Type B pancreatic cell (in vitro differentiated cells): ENCODE data around the gene SPAST. TPM values are rescaled to one million over a fixed set of nuclear protein-coding genes. Genes with fewer than 3 reads are reported as not detected.

Source experiments
- DNase-seq: peaks from one replicate; pipeline ENCODE4 v3.0.0; 2021; ENCODE audit warnings: mixed read lengths; ENCODE audit not compliant: unreplicated experiment; ENCODE audit errors: extremely low spot score
- H3K27ac Mint-ChIP-seq: 2 replicates; pipeline ENCODE4 v1.8.0; 2021; ENCODE audit warnings: mild to moderate bottlenecking, mixed read lengths
- H3K27me3 Mint-ChIP-seq: 2 replicates; pipeline ENCODE4 v1.8.0; 2021; ENCODE audit warnings: mixed read lengths
- H3K36me3 Mint-ChIP-seq: 2 replicates; pipeline ENCODE4 v1.8.0; 2021; ENCODE audit warnings: mixed read lengths
- H3K4me1 Mint-ChIP-seq: one replicate; pipeline ENCODE4 v1.8.0; 2021; ENCODE audit warnings: mixed read lengths; ENCODE audit not compliant: unreplicated experiment
- H3K4me3 Mint-ChIP-seq: 2 replicates; pipeline ENCODE4 v1.8.0; 2021; ENCODE audit warnings: mild to moderate bottlenecking, mixed read lengths
- H3K9me3 Mint-ChIP-seq: 2 replicates; pipeline ENCODE4 v1.8.0; 2021; ENCODE audit warnings: mixed read lengths
- CTCF ChIP-seq: fragments of 200-600 bp; sonication (generic); conservative IDR thresholded peaks from 2 replicates; pipeline ENCODE4 v1.5.0; 2021; ENCODE audit warnings: antibody characterized with exemption, mild to moderate bottlenecking
- total RNA-seq: library from RNA; stranded (reverse); gene quantifications from 2 replicates; pipeline ENCODE4 v1.2.1, GENCODE V29; 2021; ENCODE audit warnings: low replicate concordance

SPAST gene
- total RNA-seq, 1 donor from 2014 or later: 28.4 TPM

- Mint-ChIP-seq H3K9me3 (no peaks in the 10 kb centered on the region), H3K4me3 (no peak overlapping the region), H3K27ac (no peak overlapping the region), H3K36me3 (no peaks in the 10 kb centered on the region), H3K27me3 (no peaks in the 10 kb centered on the region), H3K4me1 (peaks cover 8% of the 10 kb centered on the region)
- DNase-seq: no peak
- no peak for TF ChIP-seq CTCF
Measured at GRCh38 chr2:32058130-32058529, 5.2 kb upstream of the SPAST start.

- no peak for TF ChIP-seq CTCF
- Mint-ChIP-seq H3K27ac (no peak overlapping the region), H3K27me3 (no peaks in the 10 kb centered on the region), H3K9me3 (no peaks in the 10 kb centered on the region), H3K36me3 (no peaks in the 10 kb centered on the region), H3K4me1 (peaks cover 10% of the 10 kb centered on the region), H3K4me3 (no peak overlapping the region)
- no peak for DNase-seq
Measured at GRCh38 chr2:32060266-32060665, 3.1 kb upstream of the SPAST start.

GRCh38 chr2:32061430-32061829, 1.9 kb upstream of the SPAST start:
- H3K27ac Mint-ChIP-seq: peak overlapping the region; percentile 64

GRCh38 chr2:32061973-32062861, 1.1 kb upstream of the SPAST start:
- H3K27ac Mint-ChIP-seq: peak overlapping the region; percentile 98
- DNase-seq: peak; percentile 27
- no peaks in the 10 kb centered on the region for H3K27me3 Mint-ChIP-seq
- H3K36me3 Mint-ChIP-seq: no peaks in the 10 kb centered on the region
- H3K9me3 Mint-ChIP-seq: no peaks in the 10 kb centered on the region
- peaks cover 15% of the 10 kb centered on the region for H3K4me1 Mint-ChIP-seq
- no peak for TF ChIP-seq CTCF
- H3K4me3 Mint-ChIP-seq: peak overlapping the region; percentile 99

More at GRCh38 chr2:32061430-32061829, 1.9 kb upstream of the SPAST start:
- Mint-ChIP-seq H3K27me3 (no peaks in the 10 kb centered on the region), H3K4me3 (peak overlapping the region; percentile 58), H3K4me1 (peaks cover 15% of the 10 kb centered on the region), H3K36me3 (no peaks in the 10 kb centered on the region), H3K9me3 (no peaks in the 10 kb centered on the region)
- TF ChIP-seq CTCF: no peak
- peak; percentile 44 for DNase-seq

GRCh38 chr2:32064021-32064601, 755 bp downstream of the SPAST start:
- peak overlapping the region; percentile 98 for H3K27ac Mint-ChIP-seq
- no peaks in the 10 kb centered on the region for H3K36me3 Mint-ChIP-seq
- H3K27me3 Mint-ChIP-seq: no peaks in the 10 kb centered on the region
- no peak for DNase-seq
- peaks cover 15% of the 10 kb centered on the region for H3K4me1 Mint-ChIP-seq
- no peaks in the 10 kb centered on the region for H3K9me3 Mint-ChIP-seq
- peak overlapping the region; percentile 99 for H3K4me3 Mint-ChIP-seq
- TF ChIP-seq CTCF: no peak
